CD4-positive, alpha-beta T cell treated with Interleukin-4 for 4 hours (primary cell): ENCODE measurements around the gene BCL3.
A peak's percentile ranks its signal among the peaks of the same experiment; 100 is the strongest.

Experiments used
- DNase-seq: peaks from one replicate; pipeline ENCODE4 v3.0.0-alpha.2; 2020

The BCL3 gene

GRCh38 chr19:44796701-44797115, 48.2 kb downstream of the BCL3 start:
- no peak for DNase-seq

DNA sequence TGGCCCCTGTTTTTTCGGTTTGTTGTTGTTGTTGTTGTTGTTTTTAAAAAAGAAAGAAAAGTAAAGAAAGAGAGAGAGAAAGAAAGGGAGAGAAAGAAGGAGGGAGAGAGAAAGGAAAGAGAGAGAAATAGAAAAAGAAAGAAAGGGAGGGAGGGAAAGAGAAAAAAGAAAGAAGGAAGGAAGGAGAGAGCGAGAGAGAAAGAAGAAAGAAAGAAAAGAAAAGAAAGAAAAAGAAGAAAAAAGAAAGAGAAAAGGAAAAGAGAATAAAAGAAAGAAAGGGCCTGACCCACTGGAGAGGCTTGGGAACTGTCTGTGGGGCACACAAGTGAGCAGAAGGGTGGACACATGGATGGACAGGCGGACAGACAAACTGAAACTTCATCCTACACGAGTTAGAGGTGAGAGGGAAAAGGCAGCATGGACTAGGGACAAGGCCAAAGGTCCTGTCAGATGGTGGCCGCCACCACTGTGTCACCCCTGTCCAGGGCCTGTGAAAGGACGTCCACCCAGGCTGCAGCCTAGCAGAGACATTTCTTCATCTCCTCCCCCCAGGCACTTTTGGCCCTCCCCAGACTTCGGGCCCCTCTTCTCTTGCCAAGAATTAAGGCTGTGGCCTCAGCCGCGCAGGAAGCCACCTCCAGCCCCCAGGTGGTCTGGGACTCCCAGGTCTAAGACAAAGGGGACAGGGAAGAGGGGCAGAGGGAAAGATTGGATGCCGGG, 51.3 kb downstream of the BCL3 start:
- DNase-seq: no peak

DNA sequence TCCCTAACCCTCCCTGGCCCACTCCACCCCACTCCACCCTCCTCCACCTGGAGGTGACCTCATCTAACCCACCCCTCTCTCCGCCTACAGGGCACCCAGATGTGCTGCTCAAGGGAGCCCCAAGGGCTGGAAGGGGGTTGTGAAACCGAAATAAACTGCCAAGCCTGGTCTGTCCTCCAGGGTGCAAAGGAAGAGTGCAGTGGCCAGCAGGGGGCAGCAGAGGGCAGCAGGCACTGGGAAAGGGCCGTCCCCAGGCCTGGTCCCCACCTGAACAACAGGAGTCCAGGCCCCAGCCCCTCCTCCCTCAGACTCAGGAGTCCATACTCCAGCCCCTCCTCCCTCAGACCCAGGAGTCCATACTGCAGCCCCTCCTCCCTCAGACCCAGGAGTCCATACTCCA, 52.0 kb downstream of the BCL3 start:
- DNase-seq: peak; percentile 68

- DNase-seq: no peak
These were observed 55.2 kb downstream of the BCL3 start for GRCh38 chr19:44803442-44804428.

DNA sequence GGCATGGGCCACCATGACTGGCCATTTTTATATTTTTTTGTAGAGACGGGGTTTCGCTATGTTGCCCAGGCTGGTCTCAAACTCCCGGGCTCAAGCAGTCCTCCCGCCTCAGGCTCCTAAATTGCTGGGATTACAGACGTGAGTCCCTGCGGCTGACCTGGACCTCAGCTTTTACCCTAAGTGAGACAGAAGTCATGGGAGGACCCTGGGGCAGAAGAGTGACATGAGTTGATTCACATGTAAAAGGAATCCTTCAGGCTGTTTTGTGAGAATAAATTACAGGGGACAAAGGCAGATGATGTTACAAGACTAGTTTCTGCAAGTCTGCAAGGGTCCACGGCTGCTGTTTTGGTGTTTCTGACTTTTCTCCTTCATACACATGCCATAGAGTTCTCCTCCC, 57.8 kb downstream of the BCL3 start:
- DNase-seq: no peak

DNA sequence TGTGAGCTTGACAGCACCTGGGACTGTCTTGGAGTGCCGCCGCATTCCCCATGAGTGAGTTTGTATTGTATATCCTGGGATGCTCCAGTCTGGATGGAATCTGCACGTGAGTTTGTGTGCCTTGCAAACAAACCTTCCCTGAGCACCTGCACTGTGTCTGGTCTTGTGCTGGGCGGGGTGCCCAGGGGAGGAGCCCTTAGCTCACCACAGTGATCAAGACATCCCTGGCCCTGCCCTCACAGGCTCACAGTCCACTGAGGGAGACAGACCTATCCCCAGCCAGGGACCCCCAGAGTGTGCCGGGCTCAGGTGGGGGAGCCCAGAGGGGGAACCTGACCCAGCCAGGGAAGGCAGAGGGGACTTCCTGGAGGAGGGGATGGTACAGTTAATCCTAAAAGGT, 58.7 kb downstream of the BCL3 start:
- no peak for DNase-seq

- no peak for DNase-seq
These were observed 59.3 kb downstream of the BCL3 start for GRCh38 chr19:44807652-44808462.

DNA sequence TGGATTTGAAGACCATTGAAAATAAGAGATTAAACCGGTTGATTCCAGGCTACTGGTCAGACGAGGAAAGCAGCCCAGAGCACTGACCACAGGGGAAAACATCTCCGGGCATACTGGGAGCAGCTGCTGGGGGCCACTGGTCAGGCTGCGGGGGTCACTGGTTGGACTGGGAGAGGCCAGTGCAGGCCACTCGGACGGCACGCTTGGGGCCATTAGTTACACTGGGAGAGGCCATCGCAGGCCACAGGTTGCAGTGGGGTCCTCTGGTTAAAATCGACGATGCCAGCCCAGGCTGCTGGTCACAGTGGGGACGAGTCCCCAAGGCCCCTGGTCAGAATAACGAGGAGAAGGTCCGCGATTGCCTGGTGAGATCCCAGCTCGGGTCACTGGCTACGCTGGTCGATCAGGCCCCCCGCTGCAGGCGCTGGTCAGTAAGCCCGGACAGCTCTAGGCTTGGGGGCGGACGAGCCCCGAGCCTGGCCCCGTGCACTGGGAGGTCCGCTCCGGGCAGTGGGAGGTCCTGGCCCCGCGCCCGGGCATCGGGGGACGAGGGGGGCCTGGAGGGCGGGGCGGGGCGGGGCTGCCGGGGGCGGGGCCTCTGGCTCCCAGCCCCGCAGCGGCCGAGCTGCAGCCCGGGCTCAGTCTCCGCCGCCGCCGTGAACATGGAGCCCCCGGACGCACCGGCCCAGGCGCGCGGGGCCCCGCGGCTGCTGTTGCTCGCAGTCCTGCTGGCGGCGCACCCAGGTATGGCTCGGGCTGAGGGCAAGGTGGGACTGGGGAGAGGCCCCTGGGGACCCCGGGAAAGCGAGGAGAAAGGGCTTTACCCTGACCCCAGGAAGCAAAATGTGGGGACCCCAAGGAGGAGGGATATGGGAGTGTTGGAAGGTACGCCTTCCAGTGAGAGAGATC, 60.2 kb downstream of the BCL3 start, which contains the start of gene BCAM:
TSS of gene BCAM (plus strand) at position 641 of the 909 bp plus-strand sequence. CDS start at position 663, 22 bp downstream.
- DNase-seq: no peak
